ENCODE data around the gene RAG2. TPM values are rescaled to one million over a fixed set of nuclear protein-coding genes. Genes with fewer than 3 reads are reported as not detected.

The RAG2 gene
- total RNA-seq, 3 donors from 2014 or later, result not detected

GRCh38 chr11:36619502-36619901 is 21.5 kb upstream of the RAG2 start:
- DNase-seq (no peak), ATAC-seq (no peak)
- TF ChIP-seq CTCF (IDR thresholded peaks at IDR 0.05), result no peak
- no peak overlapping the region for H3K4me3 ChIP-seq
- H3K36me3 ChIP-seq (ENCODE audit: low read depth), result no peaks in the 10 kb centered on the region
- no peaks in the 10 kb centered on the region for H3K9me3 ChIP-seq
- intact Hi-C loops (cut with DNase I, micrococcal nuclease), result no loop called here
- H3K4me1 ChIP-seq (ENCODE audit: low read depth), result no peaks in the 10 kb centered on the region

- intact Hi-C loops (cut with DNase I, micrococcal nuclease), result no loop called here
- ATAC-seq (no peak), DNase-seq (no peak)
- TF ChIP-seq CTCF (IDR thresholded peaks at IDR 0.05), result no peak
- H3K4me1 ChIP-seq (ENCODE audit: low read depth), result no peaks in the 10 kb centered on the region
- H3K9me3 ChIP-seq, result no peaks in the 10 kb centered on the region
- H3K36me3 ChIP-seq (ENCODE audit: low read depth), result no peaks in the 10 kb centered on the region
- H3K4me3 ChIP-seq, result no peak overlapping the region
Observed at GRCh38 chr11:36618363-36619047, 20.5 kb upstream of the RAG2 start.

GRCh38 chr11:36617543-36618362 is 19.7 kb upstream of the RAG2 start:
- Histone ChIP-seq H3K9me3 (no peaks in the 10 kb centered on the region), H3K4me3 (no peak overlapping the region), H3K4me1 (ENCODE audit: low read depth) (no peaks in the 10 kb centered on the region), H3K36me3 (ENCODE audit: low read depth) (no peaks in the 10 kb centered on the region)
- no peak for TF ChIP-seq CTCF (IDR thresholded peaks at IDR 0.05)
- intact Hi-C loops (cut with DNase I, micrococcal nuclease), result no loop called here
- ATAC-seq (no peak), DNase-seq (no peak)

GRCh38 chr11:36615826-36616225 is 17.8 kb upstream of the RAG2 start:
- no peaks in the 10 kb centered on the region for H3K4me1 ChIP-seq (ENCODE audit: low read depth)
- intact Hi-C loops (cut with DNase I, micrococcal nuclease), result no loop called here
- TF ChIP-seq CTCF (IDR thresholded peaks at IDR 0.05), result no peak

GRCh38 chr11:36609383-36609782 is 11.3 kb upstream of the RAG2 start:
- Histone ChIP-seq H3K4me3 (no peak overlapping the region), H3K36me3 (ENCODE audit: low read depth) (no peaks in the 10 kb centered on the region), H3K4me1 (ENCODE audit: low read depth) (no peaks in the 10 kb centered on the region), H3K9me3 (no peaks in the 10 kb centered on the region)
- intact Hi-C loops (cut with DNase I, micrococcal nuclease), result no loop called here
- ATAC-seq (no peak), DNase-seq (no peak)
- TF ChIP-seq CTCF (IDR thresholded peaks at IDR 0.05), result no peak

More at GRCh38 chr11:36615826-36616225, 17.8 kb upstream of the RAG2 start:
- no peak overlapping the region for H3K4me3 ChIP-seq
- H3K9me3 ChIP-seq, result no peaks in the 10 kb centered on the region
- no peaks in the 10 kb centered on the region for H3K36me3 ChIP-seq (ENCODE audit: low read depth)
- ATAC-seq (no peak), DNase-seq (no peak)
